Colonic mucosa (tissue), 4 donors: Measurements from ENCODE around the gene MAT1A. TPM values are rescaled to one million over a fixed set of nuclear protein-coding genes. Genes with fewer than 3 reads are reported as not detected.

ENCODE experiments used
- DNase-seq: peaks from one replicate; pipeline ENCODE4 v3.0.0-alpha.2; 2020
- H3K27ac ChIP-seq: fragments of 200-600 bp; one replicate; pipeline ENCODE4 v1.8.0; 2021
- H3K27me3 ChIP-seq: fragments of 200-600 bp; one replicate; pipeline ENCODE4 v1.8.0; 2021
- H3K36me3 ChIP-seq: fragments of 200-600 bp; one replicate; pipeline ENCODE4 v1.8.0; 2021
- H3K4me1 ChIP-seq: fragments of 200-600 bp; one replicate; pipeline ENCODE4 v1.8.0; 2021; ENCODE audit warnings: mild to moderate bottlenecking
- H3K4me3 ChIP-seq: fragments of 200-600 bp; one replicate; pipeline ENCODE4 v1.8.0; 2021
- H3K9ac ChIP-seq, 2 donors: one replicate each; pipeline ENCODE4 v1.7.0; 2013; ENCODE audit warnings: control low read depth in 2 of 2, low read depth in 2 of 2, low read length in 2 of 2
- H3K9me3 ChIP-seq: fragments of 200-600 bp; one replicate; pipeline ENCODE4 v1.8.0; 2021
- intact Hi-C: fragments of 100-400 bp; cut with DNase I; formaldehyde crosslinking; loops from one replicate; pipeline ENCODE4 v1.14.1; 2022
- total RNA-seq, 2 donors: library from RNA; stranded (reverse); fragmentation: NEBNext Ultra II Directional in 1 of 2; extraction: Animal tissue kit (Norgen Biotek cat#: 25700) in 1 of 2; gene quantifications; one replicate each; pipeline ENCODE4 v1.2.1, GENCODE V29; 2021
- TF ChIP-seq, protein P1 (sequence below): fragments of 200-600 bp; IDR thresholded peaks from one replicate; pipeline ENCODE4 v1.8.0; 2022; ENCODE audit warnings: antibody characterized with exemption, mild to moderate bottlenecking
- donor health status: healthy.
- donor health status: DM: no; HTN: no; CAD: no.
- donor health status: DM: no; HTN: no; CAD: no.

MAT1A gene
- total RNA-seq, 2 donors from 2014 or later: 1.4 to 1.8 TPM

GRCh38 chr10:80290474-80291220 is 1.2 kb upstream of the MAT1A start:
- no peaks in the 10 kb centered on the region for H3K9me3 ChIP-seq
- TF ChIP-seq, protein P1, sequence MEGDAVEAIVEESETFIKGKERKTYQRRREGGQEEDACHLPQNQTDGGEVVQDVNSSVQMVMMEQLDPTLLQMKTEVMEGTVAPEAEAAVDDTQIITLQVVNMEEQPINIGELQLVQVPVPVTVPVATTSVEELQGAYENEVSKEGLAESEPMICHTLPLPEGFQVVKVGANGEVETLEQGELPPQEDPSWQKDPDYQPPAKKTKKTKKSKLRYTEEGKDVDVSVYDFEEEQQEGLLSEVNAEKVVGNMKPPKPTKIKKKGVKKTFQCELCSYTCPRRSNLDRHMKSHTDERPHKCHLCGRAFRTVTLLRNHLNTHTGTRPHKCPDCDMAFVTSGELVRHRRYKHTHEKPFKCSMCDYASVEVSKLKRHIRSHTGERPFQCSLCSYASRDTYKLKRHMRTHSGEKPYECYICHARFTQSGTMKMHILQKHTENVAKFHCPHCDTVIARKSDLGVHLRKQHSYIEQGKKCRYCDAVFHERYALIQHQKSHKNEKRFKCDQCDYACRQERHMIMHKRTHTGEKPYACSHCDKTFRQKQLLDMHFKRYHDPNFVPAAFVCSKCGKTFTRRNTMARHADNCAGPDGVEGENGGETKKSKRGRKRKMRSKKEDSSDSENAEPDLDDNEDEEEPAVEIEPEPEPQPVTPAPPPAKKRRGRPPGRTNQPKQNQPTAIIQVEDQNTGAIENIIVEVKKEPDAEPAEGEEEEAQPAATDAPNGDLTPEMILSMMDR: no peak
- no peak for DNase-seq
- intact Hi-C loops: no loop called here
- no peaks in the 10 kb centered on the region for H3K36me3 ChIP-seq
- no peak overlapping the region for H3K4me3 ChIP-seq
- H3K27me3 ChIP-seq: no peaks in the 10 kb centered on the region
- H3K27ac ChIP-seq: no peak overlapping the region
- H3K9ac ChIP-seq: no peak overlapping the region
- H3K4me1 ChIP-seq: no peaks in the 10 kb centered on the region

- Histone ChIP-seq H3K36me3 (no peaks in the 10 kb centered on the region), H3K9me3 (no peaks in the 10 kb centered on the region), H3K27ac (no peak overlapping the region), H3K4me3 (no peak overlapping the region), H3K27me3 (no peaks in the 10 kb centered on the region), H3K9ac (no peak overlapping the region), H3K4me1 (no peaks in the 10 kb centered on the region)
- TF ChIP-seq, protein P1: no peak
- intact Hi-C loops: no loop called here
- no peak for DNase-seq
These were observed 609 bp downstream of the MAT1A start for GRCh38 chr10:80288849-80289248.

DNA sequence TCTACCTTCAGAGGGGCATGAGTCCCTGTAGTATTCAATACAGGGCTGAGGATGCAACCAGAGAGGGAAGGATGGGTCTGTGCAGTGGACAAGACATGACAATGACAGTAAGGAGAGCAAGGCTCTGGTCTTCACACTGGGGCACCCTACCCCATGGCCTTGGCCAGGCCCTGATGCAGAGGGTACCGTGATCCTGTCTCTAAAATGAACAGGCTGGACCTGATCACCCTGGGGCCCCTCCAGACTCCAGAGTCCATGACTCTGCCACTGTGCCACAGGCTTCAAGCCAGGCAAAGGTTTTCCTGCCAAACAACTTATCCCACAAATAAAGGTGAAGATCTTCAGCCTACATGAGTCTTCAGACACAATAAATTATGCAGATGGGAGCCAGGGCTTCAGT is 4.9 kb downstream of the MAT1A start:
- Histone ChIP-seq H3K36me3 (no peaks in the 10 kb centered on the region), H3K9me3 (no peaks in the 10 kb centered on the region), H3K27me3 (no peaks in the 10 kb centered on the region), H3K4me3 (no peak overlapping the region), H3K4me1 (no peaks in the 10 kb centered on the region), H3K27ac (no peak overlapping the region), H3K9ac (no peak overlapping the region)
- intact Hi-C loops: no loop called here
- TF ChIP-seq, protein P1: no peak
- DNase-seq: no peak

DNA sequence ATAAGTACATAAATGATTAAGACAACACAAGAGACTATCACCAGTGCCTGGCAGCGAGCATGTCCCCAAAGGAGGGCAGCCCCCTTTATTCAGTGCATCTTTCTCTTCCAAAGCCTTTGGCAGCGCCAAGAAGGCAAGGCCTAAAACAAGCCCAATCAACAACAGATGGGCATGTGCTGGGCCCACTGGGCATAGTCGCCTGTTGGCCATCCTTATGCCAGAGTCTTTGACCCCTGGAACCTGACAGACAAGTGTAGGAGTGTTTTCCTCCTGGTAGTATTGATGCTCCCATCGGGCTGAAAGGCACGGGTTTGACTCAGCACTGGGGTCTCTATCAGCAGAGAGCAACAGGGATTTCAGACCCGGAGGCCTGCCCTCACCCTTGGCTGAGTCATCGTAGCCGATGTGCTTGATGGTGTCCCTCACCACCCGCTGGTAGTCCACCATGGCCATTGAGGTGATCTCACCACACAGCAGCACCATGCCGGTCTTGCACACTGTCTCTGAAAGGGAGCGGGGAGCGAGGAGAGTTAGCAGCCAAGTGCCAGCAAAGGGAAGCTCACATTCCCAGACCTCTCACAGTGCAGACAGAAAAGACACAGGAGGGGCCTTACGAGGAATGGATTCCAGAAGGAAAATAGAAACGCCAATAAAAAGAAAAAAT is 5.8 kb downstream of the MAT1A start:
- TF ChIP-seq, protein P1: no peak
- no peaks in the 10 kb centered on the region for H3K9me3 ChIP-seq
- H3K9ac ChIP-seq: no peak overlapping the region
- no peak overlapping the region for H3K27ac ChIP-seq
- intact Hi-C loops: no loop called here
- no peak overlapping the region for H3K4me3 ChIP-seq
- no peak for DNase-seq
- H3K36me3 ChIP-seq: no peaks in the 10 kb centered on the region
- H3K27me3 ChIP-seq: no peaks in the 10 kb centered on the region
- no peaks in the 10 kb centered on the region for H3K4me1 ChIP-seq

DNA sequence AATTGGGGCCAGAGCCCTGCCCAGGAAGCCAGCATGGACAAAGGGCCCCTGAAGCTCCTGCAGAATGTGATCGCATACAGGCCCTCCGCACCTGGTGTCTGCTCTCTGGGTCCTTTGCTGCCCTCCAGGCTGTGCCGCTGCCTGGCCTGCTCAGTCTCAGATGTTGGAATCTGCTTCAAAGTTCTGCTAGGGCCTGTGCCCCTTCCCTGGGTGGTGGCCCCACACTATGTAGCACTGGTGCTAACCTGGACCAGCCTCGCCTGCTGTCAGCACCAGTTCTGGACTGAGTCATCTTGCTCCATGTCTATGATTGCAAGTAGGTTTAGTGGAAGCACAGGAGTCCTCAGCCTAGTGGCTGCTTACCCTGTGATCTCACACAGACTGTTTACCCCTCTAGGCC is 6.3 kb downstream of the MAT1A start:
- no peaks in the 10 kb centered on the region for H3K27me3 ChIP-seq
- H3K4me1 ChIP-seq: no peaks in the 10 kb centered on the region
- H3K27ac ChIP-seq: no peak overlapping the region
- no peak overlapping the region for H3K4me3 ChIP-seq
- H3K9ac ChIP-seq: no peak overlapping the region
- TF ChIP-seq, protein P1: no peak
- no peak for DNase-seq
- intact Hi-C loops: no loop called here
- no peaks in the 10 kb centered on the region for H3K36me3 ChIP-seq
- no peaks in the 10 kb centered on the region for H3K9me3 ChIP-seq
